Astrocyte (in vitro differentiated cells and primary cell): ENCODE measurements around the gene KCTD20. TPM values are rescaled to one million over a fixed set of nuclear protein-coding genes. Genes with fewer than 3 reads are reported as not detected.

Experiments used
- DNase-seq: peaks from one replicate; pipeline ENCODE4 v3.0.0-alpha.2; 2010; ENCODE audit warnings: low read depth
- FAIRE-seq: peaks from 2 replicates; lab custom pipeline; 2011; peaks lifted over from hg19 to GRCh38; lab: Jason Lieb, UNC
- H2AFZ ChIP-seq: 2 replicates; pipeline ENCODE4 v1.6.0; 2012; ENCODE audit warnings: low read depth, low read length, inconsistent platforms
- H3K27ac ChIP-seq: 2 replicates; pipeline ENCODE4 v1.5.1; 2011; ENCODE audit warnings: low read depth, low read length, inconsistent platforms
- H3K27me3 ChIP-seq: 2 replicates; pipeline ENCODE4 v1.6.0; 2011; ENCODE audit warnings: low read length, inconsistent platforms; ENCODE audit not compliant: insufficient read depth
- H3K36me3 ChIP-seq: 2 replicates; pipeline ENCODE4 v1.5.1; 2011; ENCODE audit warnings: low read length, inconsistent platforms; ENCODE audit not compliant: insufficient read depth
- H3K4me1 ChIP-seq: 2 replicates; pipeline ENCODE4 v1.5.1; 2011; ENCODE audit warnings: low read length, inconsistent platforms; ENCODE audit not compliant: insufficient read depth
- H3K4me2 ChIP-seq: 2 replicates; pipeline ENCODE4 v1.6.0; 2012; ENCODE audit warnings: low read length, inconsistent platforms
- H3K4me3 ChIP-seq: 2 replicates; pipeline ENCODE4 v1.5.1; 2011; ENCODE audit warnings: low read depth, mild to moderate bottlenecking, low read length, inconsistent platforms; ENCODE audit not compliant: insufficient read depth
- H3K79me2 ChIP-seq: 2 replicates; pipeline ENCODE4 v1.6.0; 2012; ENCODE audit warnings: mild to moderate bottlenecking, low read length, inconsistent platforms; ENCODE audit not compliant: insufficient read depth
- H3K9ac ChIP-seq: 2 replicates; pipeline ENCODE4 v1.6.0; 2012; ENCODE audit warnings: mild to moderate bottlenecking, low read length, inconsistent platforms
- H3K9me3 ChIP-seq: 2 replicates; pipeline ENCODE4 v1.5.1; 2012; ENCODE audit warnings: low read depth, mild to moderate bottlenecking, low read length, inconsistent platforms; ENCODE audit not compliant: insufficient read depth
- H4K20me1 ChIP-seq: 2 replicates; pipeline ENCODE4 v1.6.0; 2012; ENCODE audit warnings: low read length, inconsistent platforms; ENCODE audit not compliant: insufficient read depth
- H3K27ac Mint-ChIP-seq: one replicate; pipeline ENCODE4 v1.8.0; 2021; ENCODE audit warnings: mild to moderate bottlenecking, mixed read lengths; ENCODE audit not compliant: unreplicated experiment
- H3K27me3 Mint-ChIP-seq: one replicate; pipeline ENCODE4 v1.8.0; 2021; ENCODE audit warnings: low read depth, mixed read lengths; ENCODE audit not compliant: unreplicated experiment
- H3K36me3 Mint-ChIP-seq: one replicate; pipeline ENCODE4 v1.8.0; 2021; ENCODE audit warnings: low read depth, mixed read lengths; ENCODE audit not compliant: unreplicated experiment
- H3K4me1 Mint-ChIP-seq: one replicate; pipeline ENCODE4 v1.8.0; 2021; ENCODE audit warnings: low read depth, mixed read lengths; ENCODE audit not compliant: unreplicated experiment
- H3K4me3 Mint-ChIP-seq: one replicate; pipeline ENCODE4 v1.8.0; 2021; ENCODE audit warnings: mild to moderate bottlenecking, moderate library complexity, mixed read lengths; ENCODE audit not compliant: unreplicated experiment
- H3K9me3 Mint-ChIP-seq: one replicate; pipeline ENCODE4 v1.8.0; 2021; ENCODE audit warnings: mild to moderate bottlenecking, mixed read lengths; ENCODE audit not compliant: unreplicated experiment
- EZH2 ChIP-seq: IDR thresholded peaks from 2 replicates; pipeline ENCODE4 v1.6.1; 2012; ENCODE audit warnings: mild to moderate bottlenecking, low read length, inconsistent platforms; ENCODE audit not compliant: insufficient read depth
- total RNA-seq: library from RNA; stranded (reverse); gene quantifications from 2 replicates; pipeline ENCODE4 v1.2.1, GENCODE V29; 2021
- TF ChIP-seq, protein P1 (sequence below): IDR thresholded peaks from 2 replicates; pipeline ENCODE4 v1.5.1; 2011; ENCODE audit warnings: low read depth, mild to moderate bottlenecking, inconsistent platforms, low read length, moderate library complexity; ENCODE audit not compliant: insufficient read depth

KCTD20 gene
- total RNA-seq, 1 donor from 2014 or later: 56.7 TPM

DNA sequence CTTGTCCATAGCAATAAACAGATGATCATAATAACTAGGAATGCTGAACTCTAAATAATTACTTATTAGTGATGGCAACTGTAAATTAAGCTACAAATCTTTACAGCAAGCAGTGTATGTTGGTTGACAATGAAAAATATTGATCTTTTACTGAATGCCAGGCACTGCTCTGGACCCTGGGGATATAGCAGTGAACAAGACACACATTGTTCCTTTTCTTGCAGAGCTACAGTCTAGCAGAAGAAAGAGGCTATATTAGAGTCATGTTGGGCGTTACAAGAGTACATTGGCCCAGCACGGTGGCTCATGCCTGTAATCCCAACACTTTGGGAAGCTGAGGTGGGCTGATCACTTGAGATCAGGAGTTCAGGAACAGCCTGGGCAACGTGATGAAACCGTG is 11.6 kb upstream of the KCTD20 start:
- H3K27me3 Mint-ChIP-seq: no peaks in the 10 kb centered on the region
- Histone ChIP-seq H3K79me2 (no peaks in the 10 kb centered on the region), H3K36me3 (no peaks in the 10 kb centered on the region), H3K4me3 (no peak overlapping the region), H3K27me3 (no peaks in the 10 kb centered on the region), H3K27ac (peak overlapping the region; percentile 10), H4K20me1 (no peaks in the 10 kb centered on the region), H3K4me2 (no peak overlapping the region), H2AFZ (no peak overlapping the region), H3K9ac (no peak overlapping the region), H3K4me1 (peaks cover 18% of the 10 kb centered on the region), H3K9me3 (no peaks in the 10 kb centered on the region)
- H3K27ac Mint-ChIP-seq: peak overlapping the region; percentile 59
- FAIRE-seq: no peak
- DNase-seq: no peak
- H3K9me3 Mint-ChIP-seq: no peaks in the 10 kb centered on the region
- no peak overlapping the region for H3K4me3 Mint-ChIP-seq
- TF ChIP-seq EZH2: no peak
- TF ChIP-seq, protein P1, sequence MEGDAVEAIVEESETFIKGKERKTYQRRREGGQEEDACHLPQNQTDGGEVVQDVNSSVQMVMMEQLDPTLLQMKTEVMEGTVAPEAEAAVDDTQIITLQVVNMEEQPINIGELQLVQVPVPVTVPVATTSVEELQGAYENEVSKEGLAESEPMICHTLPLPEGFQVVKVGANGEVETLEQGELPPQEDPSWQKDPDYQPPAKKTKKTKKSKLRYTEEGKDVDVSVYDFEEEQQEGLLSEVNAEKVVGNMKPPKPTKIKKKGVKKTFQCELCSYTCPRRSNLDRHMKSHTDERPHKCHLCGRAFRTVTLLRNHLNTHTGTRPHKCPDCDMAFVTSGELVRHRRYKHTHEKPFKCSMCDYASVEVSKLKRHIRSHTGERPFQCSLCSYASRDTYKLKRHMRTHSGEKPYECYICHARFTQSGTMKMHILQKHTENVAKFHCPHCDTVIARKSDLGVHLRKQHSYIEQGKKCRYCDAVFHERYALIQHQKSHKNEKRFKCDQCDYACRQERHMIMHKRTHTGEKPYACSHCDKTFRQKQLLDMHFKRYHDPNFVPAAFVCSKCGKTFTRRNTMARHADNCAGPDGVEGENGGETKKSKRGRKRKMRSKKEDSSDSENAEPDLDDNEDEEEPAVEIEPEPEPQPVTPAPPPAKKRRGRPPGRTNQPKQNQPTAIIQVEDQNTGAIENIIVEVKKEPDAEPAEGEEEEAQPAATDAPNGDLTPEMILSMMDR: no peak
- H3K36me3 Mint-ChIP-seq: no peaks in the 10 kb centered on the region
- peaks cover 18% of the 10 kb centered on the region for H3K4me1 Mint-ChIP-seq

DNA sequence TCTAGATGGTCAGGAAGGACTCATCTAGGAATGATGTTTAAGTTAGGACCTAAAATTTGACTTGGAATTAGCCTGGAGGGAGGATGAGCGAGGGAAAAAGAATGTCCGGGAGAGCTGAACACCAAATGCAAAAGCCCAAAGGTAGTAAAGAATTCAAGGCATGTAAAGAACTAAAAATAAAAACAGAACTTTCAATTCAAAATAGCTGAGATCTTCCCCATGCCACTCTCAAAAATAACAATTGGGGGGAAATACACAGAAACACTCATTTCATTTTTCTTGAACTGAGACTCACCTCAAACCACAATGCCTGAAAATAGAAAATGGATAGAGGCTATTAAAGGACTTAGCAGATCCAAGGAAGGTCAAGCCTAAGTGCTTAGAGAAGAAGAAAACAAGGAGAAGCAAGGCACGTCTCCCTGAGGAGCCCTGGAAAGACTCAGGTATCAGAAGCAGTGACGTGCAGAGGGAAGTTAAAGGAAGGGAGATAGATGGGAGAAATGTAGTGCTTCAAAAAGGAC is 10.6 kb upstream of the KCTD20 start:
- H3K27me3 ChIP-seq: no peaks in the 10 kb centered on the region
- no peaks in the 10 kb centered on the region for H3K36me3 ChIP-seq
- H3K27ac Mint-ChIP-seq: peak overlapping the region; percentile 56
- no peaks in the 10 kb centered on the region for H3K79me2 ChIP-seq
- H3K9me3 Mint-ChIP-seq: no peaks in the 10 kb centered on the region
- H3K4me1 ChIP-seq: peaks cover 26% of the 10 kb centered on the region
- peak overlapping the region; percentile 75 for H3K4me2 ChIP-seq
- H3K4me1 Mint-ChIP-seq: peaks cover 22% of the 10 kb centered on the region
- peak overlapping the region; percentile 46 for H3K9ac ChIP-seq
- H3K4me3 Mint-ChIP-seq: peak overlapping the region; percentile 47
- H4K20me1 ChIP-seq: no peaks in the 10 kb centered on the region
- no peaks in the 10 kb centered on the region for H3K9me3 ChIP-seq
- no peaks in the 10 kb centered on the region for H3K27me3 Mint-ChIP-seq
- DNase-seq (peak; percentile 67), FAIRE-seq (peak; percentile 63)
- TF ChIP-seq, protein P1: no peak
- no peak for TF ChIP-seq EZH2
- H3K27ac ChIP-seq: peak overlapping the region; percentile 67
- H3K36me3 Mint-ChIP-seq: no peaks in the 10 kb centered on the region
- H2AFZ ChIP-seq: peak overlapping the region; percentile 40
- H3K4me3 ChIP-seq: peak overlapping the region; percentile 22

DNA sequence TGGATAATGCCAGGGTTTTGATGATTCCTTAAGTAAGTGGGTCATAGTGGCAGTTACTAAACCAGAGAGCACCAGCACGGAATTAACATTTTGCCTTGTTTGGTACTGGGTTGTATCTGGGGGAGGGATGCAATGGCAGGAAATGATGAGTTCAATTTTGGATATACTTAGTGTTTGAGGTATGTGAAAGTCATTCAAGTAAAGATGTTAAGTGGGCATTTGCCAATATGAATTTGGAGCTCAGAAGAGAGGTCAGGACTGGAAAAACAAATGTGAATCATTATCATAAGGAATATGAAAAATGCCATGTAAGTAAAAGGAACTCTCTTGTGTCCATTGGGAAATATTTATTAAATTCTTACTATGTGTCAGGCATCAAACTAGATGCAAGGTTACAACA is 6.3 kb upstream of the KCTD20 start:
- Histone ChIP-seq H4K20me1 (no peaks in the 10 kb centered on the region), H3K4me2 (peak overlapping the region; percentile 39), H3K36me3 (no peaks in the 10 kb centered on the region), H3K79me2 (no peaks in the 10 kb centered on the region), H3K4me1 (peaks cover 26% of the 10 kb centered on the region), H3K4me3 (no peak overlapping the region), H3K9me3 (no peaks in the 10 kb centered on the region), H3K27ac (no peak overlapping the region), H3K9ac (no peak overlapping the region), H3K27me3 (no peaks in the 10 kb centered on the region), H2AFZ (no peak overlapping the region)
- Mint-ChIP-seq H3K27ac (peak overlapping the region; percentile 41), H3K4me1 (peaks cover 16% of the 10 kb centered on the region), H3K4me3 (no peak overlapping the region), H3K9me3 (no peaks in the 10 kb centered on the region), H3K27me3 (no peaks in the 10 kb centered on the region), H3K36me3 (no peaks in the 10 kb centered on the region)
- TF ChIP-seq EZH2: no peak
- TF ChIP-seq, protein P1: no peak
- DNase-seq: peak; percentile 73
- no peak for FAIRE-seq
